ENCODE results near the gene OOSP1. TPM values are rescaled to one million over a fixed set of nuclear protein-coding genes. Genes with fewer than 3 reads are reported as not detected.
A peak's percentile ranks its signal among the peaks of the same experiment; 100 is the strongest.

The OOSP1 gene
- total RNA-seq, 1 donor from 2014 or later: not detected

DNA sequence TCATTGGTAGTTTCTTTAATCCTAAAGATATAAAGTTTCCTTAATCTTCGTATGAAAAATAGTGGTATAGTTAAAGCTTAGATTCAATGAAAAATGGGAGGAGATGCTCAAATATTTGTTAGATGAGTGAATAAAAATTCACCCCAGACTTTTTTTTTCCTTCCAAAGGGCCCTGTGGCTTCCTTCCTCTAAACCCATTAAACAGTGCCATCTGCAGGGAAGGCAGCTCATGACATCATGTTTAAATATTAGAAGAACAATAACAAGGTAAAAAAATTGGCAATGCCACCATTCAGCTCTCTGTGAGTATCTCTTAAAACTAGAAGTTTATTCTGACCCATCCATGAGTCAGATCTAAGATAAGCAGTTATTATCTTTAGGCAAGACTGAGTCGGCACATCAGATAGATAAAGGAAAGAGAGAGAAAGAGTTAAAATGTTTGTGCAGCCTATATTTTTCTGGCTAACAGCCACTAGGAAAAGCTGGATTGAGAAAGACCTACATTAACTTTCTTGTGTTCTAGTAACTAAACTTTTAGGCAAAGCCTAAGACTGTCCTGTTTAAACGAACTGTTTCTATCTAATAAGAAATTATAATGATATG lies 19.1 kb upstream of the OOSP1 start:
- peaks cover 15% of the 10 kb centered on the region for H3K9me3 Mint-ChIP-seq (ENCODE audit: unreplicated experiment)
- H3K4me3 Mint-ChIP-seq (ENCODE audit: unreplicated experiment): no peak overlapping the region
- no peaks in the 10 kb centered on the region for H3K4me1 Mint-ChIP-seq (ENCODE audit: unreplicated experiment)
- no peaks in the 10 kb centered on the region for H3K36me3 Mint-ChIP-seq (ENCODE audit: unreplicated experiment)
- no peak for DNase-seq (ENCODE audit: extremely low spot score, unreplicated experiment)
- H3K27ac Mint-ChIP-seq (ENCODE audit: unreplicated experiment): no peak overlapping the region
- no peaks in the 10 kb centered on the region for H3K27me3 Mint-ChIP-seq (ENCODE audit: unreplicated experiment)
- TF ChIP-seq, protein P1, sequence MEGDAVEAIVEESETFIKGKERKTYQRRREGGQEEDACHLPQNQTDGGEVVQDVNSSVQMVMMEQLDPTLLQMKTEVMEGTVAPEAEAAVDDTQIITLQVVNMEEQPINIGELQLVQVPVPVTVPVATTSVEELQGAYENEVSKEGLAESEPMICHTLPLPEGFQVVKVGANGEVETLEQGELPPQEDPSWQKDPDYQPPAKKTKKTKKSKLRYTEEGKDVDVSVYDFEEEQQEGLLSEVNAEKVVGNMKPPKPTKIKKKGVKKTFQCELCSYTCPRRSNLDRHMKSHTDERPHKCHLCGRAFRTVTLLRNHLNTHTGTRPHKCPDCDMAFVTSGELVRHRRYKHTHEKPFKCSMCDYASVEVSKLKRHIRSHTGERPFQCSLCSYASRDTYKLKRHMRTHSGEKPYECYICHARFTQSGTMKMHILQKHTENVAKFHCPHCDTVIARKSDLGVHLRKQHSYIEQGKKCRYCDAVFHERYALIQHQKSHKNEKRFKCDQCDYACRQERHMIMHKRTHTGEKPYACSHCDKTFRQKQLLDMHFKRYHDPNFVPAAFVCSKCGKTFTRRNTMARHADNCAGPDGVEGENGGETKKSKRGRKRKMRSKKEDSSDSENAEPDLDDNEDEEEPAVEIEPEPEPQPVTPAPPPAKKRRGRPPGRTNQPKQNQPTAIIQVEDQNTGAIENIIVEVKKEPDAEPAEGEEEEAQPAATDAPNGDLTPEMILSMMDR (IDR thresholded peaks at IDR 0.05): peak; percentile 52

DNA sequence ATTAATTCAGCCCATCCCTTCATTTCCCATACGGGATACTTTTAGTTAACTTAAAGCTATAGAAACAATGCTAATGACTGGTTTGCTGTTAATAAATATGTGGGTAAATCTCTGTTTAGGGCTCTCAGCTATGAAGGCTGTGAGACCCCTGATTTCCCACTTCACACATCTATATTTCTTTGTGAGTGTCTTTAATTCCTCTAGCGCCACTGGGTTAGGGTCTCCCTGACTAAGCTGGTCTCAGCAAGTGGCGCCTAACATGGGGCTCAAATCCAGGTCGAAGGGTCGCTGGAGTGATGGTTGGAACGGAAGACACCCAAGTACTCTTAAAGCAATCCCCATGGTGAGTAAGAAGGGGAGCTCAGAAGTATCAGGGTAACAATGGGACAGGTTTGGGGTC lies 14.4 kb upstream of the OOSP1 start:
- Mint-ChIP-seq H3K9me3 (ENCODE audit: unreplicated experiment) (peaks cover 17% of the 10 kb centered on the region), H3K27me3 (ENCODE audit: unreplicated experiment) (no peaks in the 10 kb centered on the region), H3K4me1 (ENCODE audit: unreplicated experiment) (no peaks in the 10 kb centered on the region), H3K36me3 (ENCODE audit: unreplicated experiment) (no peaks in the 10 kb centered on the region), H3K27ac (ENCODE audit: unreplicated experiment) (no peak overlapping the region), H3K4me3 (ENCODE audit: unreplicated experiment) (no peak overlapping the region)
- TF ChIP-seq, protein P1 (IDR thresholded peaks at IDR 0.05): no peak
- DNase-seq (ENCODE audit: extremely low spot score, unreplicated experiment): no peak

DNA sequence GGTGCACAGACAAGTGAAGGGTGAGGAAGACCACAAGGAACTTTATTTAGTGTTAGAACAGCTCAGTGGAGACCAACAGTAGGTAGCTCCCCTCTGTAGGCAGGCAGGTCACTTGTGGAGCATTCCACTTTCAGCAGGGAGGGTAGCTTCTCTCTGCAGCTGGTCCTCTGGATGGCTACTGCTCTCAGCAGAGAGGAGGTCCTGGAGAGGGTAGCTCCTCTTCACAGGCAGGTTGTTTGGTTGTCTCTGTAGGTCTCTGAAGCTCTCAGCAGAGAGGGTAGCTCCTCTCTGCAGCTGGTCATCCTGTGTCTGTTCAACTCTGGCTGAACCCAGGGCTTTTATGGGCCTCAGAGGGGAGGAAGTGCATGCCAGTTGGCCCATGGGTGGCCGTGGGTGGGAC lies 6.5 kb upstream of the OOSP1 start:
- H3K9me3 Mint-ChIP-seq (ENCODE audit: unreplicated experiment): no peaks in the 10 kb centered on the region
- no peak for DNase-seq (ENCODE audit: extremely low spot score, unreplicated experiment)
- H3K27ac Mint-ChIP-seq (ENCODE audit: unreplicated experiment): no peak overlapping the region
- H3K27me3 Mint-ChIP-seq (ENCODE audit: unreplicated experiment): no peaks in the 10 kb centered on the region
- no peaks in the 10 kb centered on the region for H3K36me3 Mint-ChIP-seq (ENCODE audit: unreplicated experiment)
- TF ChIP-seq, protein P1 (IDR thresholded peaks at IDR 0.05): no peak
- no peaks in the 10 kb centered on the region for H3K4me1 Mint-ChIP-seq (ENCODE audit: unreplicated experiment)
- no peak overlapping the region for H3K4me3 Mint-ChIP-seq (ENCODE audit: unreplicated experiment)

DNA sequence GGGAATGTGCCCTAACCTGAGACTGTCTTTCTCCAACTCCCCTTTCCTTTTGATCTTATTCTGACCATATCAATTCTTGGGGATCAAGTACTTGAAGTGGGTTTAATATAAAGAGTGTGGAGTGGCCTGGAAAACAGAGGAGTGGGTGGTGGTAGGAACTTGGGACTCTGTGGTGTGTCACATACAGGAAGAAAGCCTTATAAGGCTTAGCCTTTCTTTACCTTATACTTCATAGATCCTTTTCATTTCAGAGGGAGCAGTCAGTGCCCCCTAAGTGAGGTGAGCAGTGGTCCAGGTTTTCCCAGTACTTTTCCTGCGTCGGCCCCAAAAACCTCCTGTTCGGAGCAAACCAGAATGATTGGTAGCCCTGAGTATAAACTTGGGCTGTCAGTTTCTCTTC lies 486 bp downstream of the OOSP1 start:
- TF ChIP-seq, protein P1 (IDR thresholded peaks at IDR 0.05): no peak
- no peak for DNase-seq (ENCODE audit: extremely low spot score, unreplicated experiment)
- H3K27me3 Mint-ChIP-seq (ENCODE audit: unreplicated experiment): no peaks in the 10 kb centered on the region

DNA sequence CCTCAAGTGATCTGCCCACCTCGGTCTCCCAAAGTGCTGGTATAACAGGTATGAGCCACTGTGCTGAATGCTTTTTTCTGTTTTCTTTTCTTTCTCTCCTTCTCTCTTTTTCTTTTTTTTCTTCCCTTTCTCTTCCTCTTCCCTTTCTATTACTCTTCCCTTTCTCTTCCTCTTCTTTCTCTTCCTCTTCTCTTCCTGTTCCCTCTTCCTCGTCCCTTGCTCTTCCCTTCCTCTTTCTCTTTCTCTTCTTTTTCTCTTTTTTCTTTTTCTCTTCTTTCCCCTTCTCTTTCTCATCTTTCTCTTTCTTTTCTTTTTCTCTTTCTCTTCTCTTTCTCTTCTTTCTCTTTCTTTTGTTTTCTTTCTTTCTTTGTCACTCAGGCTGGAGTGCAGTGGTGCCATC lies 1.2 kb downstream of the OOSP1 start:
- H3K9me3 Mint-ChIP-seq (ENCODE audit: unreplicated experiment): no peaks in the 10 kb centered on the region
- no peaks in the 10 kb centered on the region for H3K4me1 Mint-ChIP-seq (ENCODE audit: unreplicated experiment)
- H3K4me3 Mint-ChIP-seq (ENCODE audit: unreplicated experiment): no peak overlapping the region
- TF ChIP-seq, protein P1 (IDR thresholded peaks at IDR 0.05): no peak
- H3K27ac Mint-ChIP-seq (ENCODE audit: unreplicated experiment): no peak overlapping the region
- no peak for DNase-seq (ENCODE audit: extremely low spot score, unreplicated experiment)
- no peaks in the 10 kb centered on the region for H3K36me3 Mint-ChIP-seq (ENCODE audit: unreplicated experiment)
- H3K27me3 Mint-ChIP-seq (ENCODE audit: unreplicated experiment): no peaks in the 10 kb centered on the region

More for the DNA sequence above, 486 bp downstream of the OOSP1 start:
- no peaks in the 10 kb centered on the region for H3K36me3 Mint-ChIP-seq (ENCODE audit: unreplicated experiment)
- H3K9me3 Mint-ChIP-seq (ENCODE audit: unreplicated experiment): no peaks in the 10 kb centered on the region
- H3K4me1 Mint-ChIP-seq (ENCODE audit: unreplicated experiment): no peaks in the 10 kb centered on the region
- no peak overlapping the region for H3K27ac Mint-ChIP-seq (ENCODE audit: unreplicated experiment)
- H3K4me3 Mint-ChIP-seq (ENCODE audit: unreplicated experiment): no peak overlapping the region
